ENCODE measurements around the gene CCNA1. TPM values are rescaled to one million over a fixed set of nuclear protein-coding genes. Genes with fewer than 3 reads are reported as not detected.

CCNA1 gene
- total RNA-seq, 4 donors from 2014 or later, result 0.66 TPM; not detected in 3

GRCh38 chr13:36445891-36446351 lies 13.6 kb downstream of the CCNA1 start:
- no peaks in the 10 kb centered on the region for H3K9me3 ChIP-seq
- no peak overlapping the region for H3K27ac ChIP-seq
- TF ChIP-seq, protein P1, sequence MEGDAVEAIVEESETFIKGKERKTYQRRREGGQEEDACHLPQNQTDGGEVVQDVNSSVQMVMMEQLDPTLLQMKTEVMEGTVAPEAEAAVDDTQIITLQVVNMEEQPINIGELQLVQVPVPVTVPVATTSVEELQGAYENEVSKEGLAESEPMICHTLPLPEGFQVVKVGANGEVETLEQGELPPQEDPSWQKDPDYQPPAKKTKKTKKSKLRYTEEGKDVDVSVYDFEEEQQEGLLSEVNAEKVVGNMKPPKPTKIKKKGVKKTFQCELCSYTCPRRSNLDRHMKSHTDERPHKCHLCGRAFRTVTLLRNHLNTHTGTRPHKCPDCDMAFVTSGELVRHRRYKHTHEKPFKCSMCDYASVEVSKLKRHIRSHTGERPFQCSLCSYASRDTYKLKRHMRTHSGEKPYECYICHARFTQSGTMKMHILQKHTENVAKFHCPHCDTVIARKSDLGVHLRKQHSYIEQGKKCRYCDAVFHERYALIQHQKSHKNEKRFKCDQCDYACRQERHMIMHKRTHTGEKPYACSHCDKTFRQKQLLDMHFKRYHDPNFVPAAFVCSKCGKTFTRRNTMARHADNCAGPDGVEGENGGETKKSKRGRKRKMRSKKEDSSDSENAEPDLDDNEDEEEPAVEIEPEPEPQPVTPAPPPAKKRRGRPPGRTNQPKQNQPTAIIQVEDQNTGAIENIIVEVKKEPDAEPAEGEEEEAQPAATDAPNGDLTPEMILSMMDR (IDR thresholded peaks at IDR 0.05), result no peak
- TF ChIP-seq POLR2A (IDR thresholded peaks at IDR 0.05), result no peak
- H3K4me1 ChIP-seq, result no peaks in the 10 kb centered on the region
- H3K4me3 ChIP-seq, result no peak overlapping the region
- no peak for DNase-seq
- no peaks in the 10 kb centered on the region for H3K27me3 ChIP-seq
- no peaks in the 10 kb centered on the region for H3K36me3 ChIP-seq

DNA sequence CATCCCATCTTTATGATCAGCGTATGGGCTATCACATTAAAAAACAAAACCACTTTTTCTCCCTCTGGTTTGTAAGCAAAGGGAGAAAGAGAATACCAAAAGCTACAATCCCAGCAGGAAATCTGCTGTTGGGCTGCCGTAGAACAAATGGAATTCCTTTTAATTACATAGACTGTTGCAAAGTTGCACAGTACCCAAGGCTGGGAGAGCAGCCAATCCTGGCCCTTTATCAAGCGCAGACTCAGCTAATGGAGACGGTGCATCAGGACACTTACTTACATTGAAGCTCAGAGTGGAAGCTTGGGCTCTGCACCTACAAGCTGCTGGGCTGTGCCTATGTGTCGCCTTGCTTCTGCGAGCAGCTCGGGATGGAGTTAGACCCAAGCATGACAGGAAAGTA lies 15.2 kb downstream of the CCNA1 start:
- H3K36me3 ChIP-seq, result no peaks in the 10 kb centered on the region
- DNase-seq, result no peak
- no peaks in the 10 kb centered on the region for H3K9me3 ChIP-seq
- TF ChIP-seq POLR2A (IDR thresholded peaks at IDR 0.05), result no peak
- TF ChIP-seq, protein P1 (IDR thresholded peaks at IDR 0.05), result no peak
- H3K27ac ChIP-seq, result no peak overlapping the region
- no peaks in the 10 kb centered on the region for H3K4me1 ChIP-seq
- H3K27me3 ChIP-seq, result no peaks in the 10 kb centered on the region
- H3K4me3 ChIP-seq, result no peak overlapping the region

DNA sequence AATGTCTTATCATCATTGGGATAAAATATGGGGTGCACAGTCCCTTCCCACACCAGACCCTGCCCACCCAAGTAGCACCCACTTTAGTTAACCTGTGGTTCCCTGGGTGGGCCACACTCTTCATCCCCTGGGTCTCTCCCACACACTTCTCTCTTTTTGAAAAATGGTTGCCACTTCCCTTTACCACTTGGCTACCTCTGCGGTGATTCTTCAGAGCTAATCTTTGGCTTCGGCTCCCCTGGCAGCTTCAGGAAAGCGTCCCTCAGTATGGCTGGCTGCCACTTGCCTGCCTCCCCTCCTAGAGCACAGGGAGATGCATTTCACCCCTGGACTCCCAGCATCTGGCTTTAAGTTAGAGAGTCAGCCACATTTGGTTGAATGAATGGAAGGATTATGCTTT lies 18.2 kb downstream of the CCNA1 start:
- Histone ChIP-seq H3K27me3 (no peaks in the 10 kb centered on the region), H3K9me3 (no peaks in the 10 kb centered on the region), H3K27ac (no peak overlapping the region), H3K4me3 (no peak overlapping the region), H3K4me1 (no peaks in the 10 kb centered on the region), H3K36me3 (no peaks in the 10 kb centered on the region)
- TF ChIP-seq POLR2A (IDR thresholded peaks at IDR 0.05), result no peak
- TF ChIP-seq, protein P1 (IDR thresholded peaks at IDR 0.05), result no peak
- DNase-seq, result no peak

DNA sequence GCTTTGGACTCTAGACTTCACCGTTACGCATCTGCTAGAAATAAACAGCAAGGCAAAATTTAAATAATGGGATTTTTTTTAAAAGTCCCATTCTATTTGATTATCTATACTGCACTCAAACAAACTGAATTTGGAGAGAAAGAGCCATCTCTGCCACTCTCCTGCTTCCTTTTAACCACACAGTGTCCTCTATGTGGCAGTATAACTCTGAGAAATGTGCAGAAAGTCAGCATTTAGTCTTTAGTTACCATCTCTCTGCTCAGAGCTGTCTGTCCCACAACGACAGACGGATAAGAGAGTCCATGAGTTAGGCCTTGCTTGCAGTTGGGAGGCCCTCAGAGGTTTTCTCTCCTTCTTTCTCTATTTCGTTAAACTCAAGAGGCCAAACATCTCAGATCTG lies 21.2 kb downstream of the CCNA1 start:
- TF ChIP-seq, protein P1 (IDR thresholded peaks at IDR 0.05), result no peak
- no peak for TF ChIP-seq POLR2A (IDR thresholded peaks at IDR 0.05)
- Histone ChIP-seq H3K36me3 (no peaks in the 10 kb centered on the region), H3K4me3 (no peak overlapping the region), H3K27ac (no peak overlapping the region), H3K9me3 (no peaks in the 10 kb centered on the region), H3K4me1 (no peaks in the 10 kb centered on the region), H3K27me3 (no peaks in the 10 kb centered on the region)
- no peak for DNase-seq

GRCh38 chr13:36454121-36454520 lies 21.8 kb downstream of the CCNA1 start:
- no peak for DNase-seq
- no peaks in the 10 kb centered on the region for H3K27me3 ChIP-seq
- no peak overlapping the region for H3K4me3 ChIP-seq
- H3K9me3 ChIP-seq, result no peaks in the 10 kb centered on the region
- no peaks in the 10 kb centered on the region for H3K36me3 ChIP-seq
- no peak for TF ChIP-seq POLR2A (IDR thresholded peaks at IDR 0.05)
- TF ChIP-seq, protein P1 (IDR thresholded peaks at IDR 0.05), result no peak
- no peak overlapping the region for H3K27ac ChIP-seq
- no peaks in the 10 kb centered on the region for H3K4me1 ChIP-seq

DNA sequence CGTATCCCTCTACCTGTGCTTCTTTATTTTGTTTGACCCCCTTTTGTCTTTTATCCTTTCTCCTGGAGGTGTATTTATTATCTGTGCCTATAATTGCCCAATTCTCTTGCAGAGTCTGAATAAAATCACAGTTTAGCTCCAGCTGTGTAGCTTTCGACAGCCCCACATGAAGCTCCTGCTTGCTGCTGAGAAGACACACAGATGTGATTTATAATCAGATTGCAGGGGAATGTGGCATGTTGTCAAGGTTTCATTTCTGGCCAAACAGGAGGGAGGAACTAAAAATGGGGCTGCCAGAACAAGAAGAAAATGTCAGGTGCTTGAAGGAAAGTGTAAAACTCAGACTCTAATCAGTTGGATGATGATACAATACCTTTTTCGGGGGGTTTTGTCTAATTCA lies 22.7 kb downstream of the CCNA1 start:
- Histone ChIP-seq H3K4me1 (no peaks in the 10 kb centered on the region), H3K4me3 (no peak overlapping the region), H3K9me3 (no peaks in the 10 kb centered on the region), H3K27ac (no peak overlapping the region), H3K27me3 (no peaks in the 10 kb centered on the region), H3K36me3 (no peaks in the 10 kb centered on the region)
- DNase-seq, result no peak
- TF ChIP-seq, protein P1 (IDR thresholded peaks at IDR 0.05), result no peak
- no peak for TF ChIP-seq POLR2A (IDR thresholded peaks at IDR 0.05)

Measured in Peyer's patch (tissue), 4 donors.